HG02852 (cell line): ENCODE results near the gene NUPR1.
"Not testable (repeated sequence)": the region's sequence is repeated elsewhere in the genome, so short reads cannot be mapped to it uniquely, and the experiment has no call there.

Experiments
- ATAC-seq: cut with Tn5 transposase; IDR thresholded peaks from one replicate; pipeline ENCODE4 v1.9.1; 2021; ENCODE audit warnings: mild to moderate bottlenecking, moderate library complexity; ENCODE audit not compliant: unreplicated experiment

NUPR1 gene

GRCh38 chr16:28555561-28555960 is 16.8 kb upstream of the NUPR1 start:
- no peak for ATAC-seq

DNA sequence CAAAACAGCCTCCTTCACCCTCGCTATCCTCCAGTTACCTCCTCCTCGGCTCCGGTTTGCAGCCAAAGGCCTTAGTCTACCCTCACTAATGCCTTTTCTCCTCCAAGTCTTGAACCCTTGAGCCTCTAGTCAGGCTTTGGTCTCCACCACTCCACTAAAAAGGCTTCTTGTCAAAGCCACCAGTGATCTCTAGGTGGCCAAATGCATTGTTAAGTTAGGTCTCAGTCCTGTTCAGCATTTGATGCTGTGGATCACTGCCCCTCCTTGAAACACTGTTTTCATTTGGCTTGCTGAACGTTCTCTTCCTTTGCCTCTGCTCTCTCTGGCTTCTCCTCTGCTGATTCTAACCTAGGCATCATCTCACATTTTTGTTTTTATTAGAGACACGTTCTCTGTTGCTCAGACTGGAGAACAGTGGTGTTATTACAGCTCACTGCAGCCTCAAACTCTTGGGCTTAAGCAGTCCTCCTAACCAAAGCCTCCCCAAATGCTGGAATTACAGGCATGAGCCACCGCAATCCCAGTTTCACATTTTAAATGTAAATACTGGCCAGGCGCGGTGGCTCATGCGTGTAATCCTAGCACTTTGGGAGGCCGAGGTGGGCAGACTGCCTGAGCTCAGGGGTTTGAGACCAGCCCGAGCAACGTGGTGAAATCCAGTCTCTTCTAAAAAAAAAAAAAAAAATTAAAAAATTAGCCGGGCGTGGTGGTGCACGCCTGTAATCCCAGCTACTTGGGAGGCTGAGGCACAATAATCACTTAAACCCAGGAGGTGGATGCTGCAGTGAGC is 16.1 kb upstream of the NUPR1 start:
- no peak for ATAC-seq

- peak; percentile 69 for ATAC-seq
Observed at GRCh38 chr16:28553776-28554633, 15.2 kb upstream of the NUPR1 start, which contains the start of gene SGF29. Gene SGF29 (plus strand): TSS chr16:28553920. CDS start chr16:28581070, 27,150 bp downstream.

DNA sequence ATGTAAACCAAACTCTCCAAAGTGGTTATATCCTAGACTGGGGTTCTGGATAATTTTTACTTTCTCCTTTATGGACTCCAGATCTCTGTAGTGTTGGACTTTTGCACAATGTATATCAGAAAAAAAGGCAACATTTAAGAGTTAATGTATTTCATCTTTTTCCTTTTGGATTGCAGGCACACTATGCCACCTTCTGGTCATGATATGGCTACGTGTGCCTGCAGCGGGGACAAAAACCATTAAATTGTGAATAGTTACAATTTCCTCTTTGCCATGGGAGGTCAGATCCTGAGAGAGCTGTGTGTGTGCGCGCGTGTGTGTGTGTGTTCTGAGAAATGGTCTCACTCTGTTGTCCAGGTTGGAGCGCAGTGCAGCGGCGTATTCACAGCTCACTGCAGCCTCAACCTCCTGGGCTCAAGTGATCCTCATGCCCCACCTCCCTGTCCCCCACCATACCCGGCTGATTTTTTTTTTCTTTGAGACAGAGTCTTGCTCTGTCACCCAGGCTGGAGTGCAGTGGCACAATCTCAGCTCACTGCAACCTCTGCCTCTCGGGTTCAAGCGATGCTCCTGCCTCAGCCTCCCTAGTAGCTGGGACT is 10.6 kb upstream of the NUPR1 start:
- ATAC-seq, result no peak

GRCh38 chr16:28548306-28548802 is 9.6 kb upstream of the NUPR1 start:
- no peak for ATAC-seq

- no peak for ATAC-seq
Observed at GRCh38 chr16:28546626-28547025, 7.9 kb upstream of the NUPR1 start.

- ATAC-seq, result not testable (repeated sequence)
Observed at GRCh38 chr16:28545964-28546363, 7.2 kb upstream of the NUPR1 start.

DNA sequence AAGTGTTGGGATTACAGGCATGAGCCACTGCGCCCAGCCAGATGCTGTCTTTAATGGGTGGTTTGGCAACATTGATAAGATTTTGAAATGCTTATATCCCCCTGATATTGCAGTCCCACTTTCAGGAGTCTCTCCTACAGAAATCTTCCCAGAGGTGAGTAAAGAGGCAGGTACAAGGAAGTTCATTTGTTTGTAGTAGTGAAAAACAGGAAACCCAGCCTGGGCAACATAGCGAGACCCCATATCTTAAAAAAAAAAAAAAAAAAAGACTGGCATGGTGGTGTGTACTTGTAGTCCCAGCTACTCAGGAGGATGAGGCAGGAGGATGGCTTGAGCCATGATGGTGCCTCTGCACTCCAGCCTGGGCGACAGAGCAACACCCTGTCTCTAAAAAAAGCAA is 6.2 kb upstream of the NUPR1 start:
- ATAC-seq, result no peak

GRCh38 chr16:28543072-28543471 is 4.3 kb upstream of the NUPR1 start:
- ATAC-seq, result no peak

DNA sequence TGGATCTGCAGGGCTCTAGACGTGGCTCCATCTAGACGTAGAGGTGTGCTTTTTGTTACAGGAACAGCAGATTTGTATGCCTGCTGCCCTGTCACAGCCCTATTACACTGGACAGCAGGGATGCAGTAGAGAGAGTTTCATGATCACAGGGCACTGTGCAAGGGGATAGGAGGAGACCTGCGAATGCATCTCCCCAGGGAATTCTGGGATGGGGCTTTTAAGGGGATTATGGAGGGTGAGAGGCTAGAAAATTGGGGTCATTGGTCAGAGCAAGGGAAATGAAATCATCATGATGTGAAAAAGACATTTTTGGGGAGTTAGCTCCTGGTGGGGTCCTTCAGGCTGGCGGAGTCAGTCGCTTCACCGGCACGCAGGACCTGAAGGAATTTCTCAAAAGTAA is 3.9 kb upstream of the NUPR1 start:
- ATAC-seq, result no peak

GRCh38 chr16:28540346-28540745 is 1.6 kb upstream of the NUPR1 start:
- ATAC-seq, result no peak

DNA sequence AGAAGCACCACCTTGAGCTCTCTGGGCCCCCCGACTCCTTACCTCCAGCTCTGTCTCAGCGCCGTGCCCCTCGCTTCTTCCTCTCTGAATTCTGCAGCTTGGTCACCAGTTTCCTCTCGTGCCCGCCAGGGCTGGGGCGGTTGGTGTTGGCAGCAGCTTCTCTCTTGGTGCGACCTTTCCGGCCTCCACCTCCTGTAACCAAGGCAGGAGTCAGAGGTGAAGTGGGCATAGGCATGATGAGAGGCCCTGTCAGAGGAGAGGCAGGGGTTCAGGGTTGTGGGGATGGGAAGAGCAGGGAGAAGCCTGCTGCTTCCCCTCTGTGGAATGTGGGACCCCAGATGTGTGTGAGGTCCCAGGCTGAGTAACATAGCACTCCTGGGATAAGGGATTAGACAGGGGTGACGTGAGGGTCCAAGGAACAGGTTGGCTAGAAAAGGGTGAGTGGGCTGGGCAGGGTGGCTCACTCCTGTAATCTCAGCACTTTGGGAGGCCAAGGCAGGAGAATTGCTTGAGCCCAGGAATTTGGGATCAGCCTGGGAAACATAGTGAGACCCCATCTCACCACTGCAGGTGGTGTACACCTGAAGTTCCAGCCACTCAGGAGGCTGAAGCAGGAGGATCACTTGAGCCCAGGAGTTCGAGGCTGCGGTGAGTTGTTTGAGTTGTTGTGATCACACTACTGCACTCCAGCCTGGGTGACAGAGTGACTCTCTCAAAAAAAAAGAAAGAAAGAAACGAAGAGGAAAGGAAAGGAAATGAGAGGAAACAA is 626 bp downstream of the NUPR1 start:
- no peak for ATAC-seq

DNA sequence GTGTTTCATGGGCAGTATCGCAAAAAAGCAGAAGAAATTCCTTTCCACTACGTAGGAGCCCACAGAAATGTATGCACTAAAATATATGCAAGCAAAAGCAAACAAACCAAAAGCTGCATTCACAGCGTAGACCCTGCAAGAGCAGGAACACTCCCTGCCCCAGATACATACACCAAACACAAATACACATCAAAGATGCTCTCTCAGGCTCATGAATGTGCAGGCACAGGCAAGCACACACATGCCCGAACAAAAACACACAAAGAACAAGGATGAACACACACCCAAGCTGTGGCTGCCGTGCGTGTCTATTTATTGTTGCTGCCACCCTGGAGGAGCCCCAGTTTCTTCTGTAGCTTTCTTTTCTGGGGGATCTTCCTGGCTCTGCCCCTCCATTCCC is 1.7 kb downstream of the NUPR1 start:
- no peak for ATAC-seq

GRCh38 chr16:28534542-28535373 is 4.0 kb downstream of the NUPR1 start:
- ATAC-seq, result no peak

- no peak for ATAC-seq
Observed at GRCh38 chr16:28532940-28533647, 5.7 kb downstream of the NUPR1 start.

- no peak for ATAC-seq
Observed at GRCh38 chr16:28531777-28532744, 6.7 kb downstream of the NUPR1 start.

DNA sequence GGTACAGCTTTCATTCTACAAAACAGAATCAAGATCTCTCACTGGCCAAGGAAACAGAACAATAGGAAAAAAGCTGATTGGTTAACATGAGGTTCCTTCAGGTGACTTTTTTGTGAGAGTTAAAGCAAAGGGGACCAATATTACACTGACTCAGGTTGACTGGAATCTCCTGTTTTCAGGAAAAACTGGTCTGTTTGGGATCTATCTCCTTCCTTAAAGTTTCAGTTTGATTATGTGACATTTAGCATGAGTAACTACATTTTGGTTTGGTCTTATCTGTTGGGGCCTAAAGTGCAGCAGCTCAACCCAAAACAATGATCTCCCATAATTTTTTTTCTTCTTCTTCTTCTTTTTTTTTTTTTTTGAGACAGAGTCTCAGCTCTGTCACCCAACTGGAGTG is 9.7 kb downstream of the NUPR1 start:
- no peak for ATAC-seq

- no peak for ATAC-seq
Observed at GRCh38 chr16:28528463-28528867, 10.3 kb downstream of the NUPR1 start.
